Bronchial epithelial cell (primary cell): ENCODE data around the gene ZNF19. TPM values are rescaled to one million over a fixed set of nuclear protein-coding genes. Genes with fewer than 3 reads are reported as not detected.

ENCODE experiments used
- DNase-seq: peaks from one replicate; pipeline ENCODE4 v3.0.0-alpha.2; 2010; ENCODE audit warnings: low read depth
- FAIRE-seq: peaks from 2 replicates; lab custom pipeline; 2011; peaks lifted over from hg19 to GRCh38; lab: Jason Lieb, UNC
- H3K27me3 ChIP-seq: 2 replicates; pipeline ENCODE4 v1.5.1; 2011; ENCODE audit warnings: low read length; ENCODE audit not compliant: control insufficient read depth, insufficient read depth
- H3K36me3 ChIP-seq: 2 replicates; pipeline ENCODE4 v1.5.1; 2011; ENCODE audit warnings: low read length; ENCODE audit not compliant: control insufficient read depth, insufficient read depth
- H3K4me3 ChIP-seq: 2 replicates; pipeline ENCODE4 v1.5.1; 2011; ENCODE audit warnings: mild to moderate bottlenecking, low read depth, low read length, control low read depth
- CTCF ChIP-seq: IDR thresholded peaks from 2 replicates; pipeline ENCODE4 v1.5.1; 2011; ENCODE audit warnings: mild to moderate bottlenecking, moderate library complexity, low read length, control low read depth, inconsistent platforms; ENCODE audit not compliant: insufficient read depth, severe bottlenecking
- total RNA-seq: library from RNA; depleted of rRNA; stranded (reverse); fragments of >200 nt; gene quantifications from 2 replicates; pipeline ENCODE4 v1.2.1, GENCODE V29; 2014

ZNF19 gene
- total RNA-seq = 2.6 and 3.2 TPM in 2 replicates

- H3K36me3 ChIP-seq = no peaks in the 10 kb centered on the region
- no peak for TF ChIP-seq CTCF
- no peaks in the 10 kb centered on the region for H3K27me3 ChIP-seq
- FAIRE-seq = no peak
- H3K4me3 ChIP-seq = no peak within 1 kb of the TSS
- DNase-seq = no peak
Observed at GRCh38 chr16:71489122-71489521, at the start of gene ZNF19. ZNF19 (minus strand) TSS chr16:71489324; CDS start chr16:71482114, 7,210 bp downstream.

GRCh38 chr16:71537643-71538042 is 48.5 kb upstream of the ZNF19 start:
- no peaks in the 10 kb centered on the region for H3K27me3 ChIP-seq
- DNase-seq (peak; percentile 60), FAIRE-seq (peak; percentile 99)
- TF ChIP-seq CTCF = peak; percentile 82
- H3K4me3 ChIP-seq = no peak overlapping the region
- no peaks in the 10 kb centered on the region for H3K36me3 ChIP-seq

- no peak for TF ChIP-seq CTCF
- Histone ChIP-seq H3K4me3 (no peak overlapping the region), H3K36me3 (no peaks in the 10 kb centered on the region), H3K27me3 (no peaks in the 10 kb centered on the region)
- DNase-seq = no peak
- FAIRE-seq = no peak
Observed at GRCh38 chr16:71536752-71537499, 47.8 kb upstream of the ZNF19 start.

GRCh38 chr16:71532366-71532765 is 43.2 kb upstream of the ZNF19 start:
- DNase-seq = no peak
- TF ChIP-seq CTCF = no peak
- Histone ChIP-seq H3K4me3 (no peak overlapping the region), H3K27me3 (no peaks in the 10 kb centered on the region), H3K36me3 (no peaks in the 10 kb centered on the region)
- FAIRE-seq = no peak

GRCh38 chr16:71528863-71529262 is 39.7 kb upstream of the ZNF19 start:
- Histone ChIP-seq H3K4me3 (no peak overlapping the region), H3K36me3 (no peaks in the 10 kb centered on the region), H3K27me3 (no peaks in the 10 kb centered on the region)
- no peak for DNase-seq
- FAIRE-seq = no peak
- TF ChIP-seq CTCF = no peak

- H3K36me3 ChIP-seq = no peaks in the 10 kb centered on the region
- no peak for DNase-seq
- no peak for TF ChIP-seq CTCF
- no peaks in the 10 kb centered on the region for H3K27me3 ChIP-seq
- FAIRE-seq = no peak
- no peak overlapping the region for H3K4me3 ChIP-seq
Observed at GRCh38 chr16:71528257-71528656, 39.1 kb upstream of the ZNF19 start.
